Cardiac fibroblast (primary cell): ENCODE results near the gene LRRN4.

Experiments used
- DNase-seq, 2 donors: peaks; one replicate each; pipeline versions ENCODE4 v3.0.0 to v3.0.0-alpha.2; 2010; ENCODE audit warnings: low read depth in 2 of 2
- H3K4me3 ChIP-seq, 2 donors: replicated peaks in 1 of 2; 1 replicate in 1 of 2; 2 replicates in 1 of 2; pipeline ENCODE4 v1.5.1; 2011; ENCODE audit warnings: low read depth in 2 of 2, low read length in 2 of 2, mild to moderate bottlenecking in 2 of 2, moderate library complexity in 1 of 2
- CTCF ChIP-seq: IDR thresholded peaks from one replicate; pipeline ENCODE4 v1.5.1; 2011; ENCODE audit warnings: low read depth, mild to moderate bottlenecking, low read length, inconsistent platforms

LRRN4 gene

GRCh38 chr20:6053776-6054688 lies at the start of gene LRRN4:
LRRN4 (minus strand) TSS chr20:6054060; CDS start chr20:6052799, 1,261 bp downstream.
- peak; percentile 16 to 37 for DNase-seq
- TF ChIP-seq CTCF, result no peak
- no peak within 1 kb of the TSS for H3K4me3 ChIP-seq

GRCh38 chr20:6103301-6103700 lies 49.4 kb upstream of the LRRN4 start:
- H3K4me3 ChIP-seq, result no peak overlapping the region
- no peak for DNase-seq
- TF ChIP-seq CTCF, result no peak

- no peak for TF ChIP-seq CTCF
- no peak overlapping the region for H3K4me3 ChIP-seq
- no peak for DNase-seq
Observed at GRCh38 chr20:6101346-6101745, 47.5 kb upstream of the LRRN4 start.

GRCh38 chr20:6100246-6100645 lies 46.4 kb upstream of the LRRN4 start:
- DNase-seq, result no peak
- no peak for TF ChIP-seq CTCF
- H3K4me3 ChIP-seq, result no peak overlapping the region

GRCh38 chr20:6099819-6100218 lies 46.0 kb upstream of the LRRN4 start:
- H3K4me3 ChIP-seq, result no peak overlapping the region
- DNase-seq, result no peak
- no peak for TF ChIP-seq CTCF

GRCh38 chr20:6095409-6095808 lies 41.5 kb upstream of the LRRN4 start:
- TF ChIP-seq CTCF, result no peak
- H3K4me3 ChIP-seq, result no peak overlapping the region
- DNase-seq, result no peak
